Diencephalon (tissue), 1 donor: Measurements from ENCODE around the gene LPAR1. TPM values are rescaled to one million over a fixed set of nuclear protein-coding genes. Genes with fewer than 3 reads are reported as not detected.

Experiments used
- small RNA-seq: library from RNA; depleted of rRNA; stranded (forward); fragments of <200 nt; gene quantifications from one replicate; pipeline ENCODE3, GENCODE V24; 2014
- total RNA-seq: library from RNA; depleted of rRNA; stranded (reverse); fragments of >200 nt; gene quantifications from one replicate; pipeline ENCODE4 v1.2.3, GENCODE V29; 2014

LPAR1 gene
- total RNA-seq, result 25.8 TPM

GRCh38 chr9:111038331-111039230 lies at the start of gene LPAR1:
TSS of gene LPAR1 (minus strand) at chr9:111038470. CDS start at chr9:110972117, 66,353 bp downstream.

Small RNAs within 50 kb of the gene (small RNA-seq; reads per million reads assigned to genes)
- not detected for gene RF00019
- not detected for gene RNU6-432P
